Spleen (tissue), 10 donors: ENCODE measurements around the gene TMSB15A. TPM values are rescaled to one million over a fixed set of nuclear protein-coding genes. Genes with fewer than 3 reads are reported as not detected.

Experiments
- polyA plus RNA-seq, 3 donors: library from polyadenylated mRNA; stranded (reverse); fragments of 200-250 nt; gene quantifications; one replicate each; pipeline ENCODE4 v1.2.1, GENCODE V29; 2013
- total RNA-seq, 7 donors: library from RNA; depleted of rRNA in 3 of 7; stranded (reverse); fragments of >200 nt in 3 of 7; fragmentation: NEBNext Ultra II Directional in 4 of 7; extraction: Animal tissue kit (Norgen Biotek cat#: 25700) in 4 of 7; gene quantifications; one replicate each; pipeline versions ENCODE4 v1.1.0 to v1.2.1, GENCODE V29; 2016 to 2021
- donor health status: healthy with polysubstance abuse.
- donor health status: DM: no; HTN: no; CAD: no; lungs with moderate emphysema.
- donor health status: DM: no; HTN: no; CAD: no.
- donor health status: Bipolar disorder and iron deficiency.
- donor health status: healthy.
- donor health status: DM: no; HTN: no; CAD: no.
- donor health status: DM: yes; HTN: yes; CAD: no.

TMSB15A gene
- total and polyA plus RNA-seq, 10 donors: 0.57 to 3.0 (median 1.0) TPM; not detected in 5

Other genes starting within 250 kb of the TMSB15A start
- gene NXF2B, start 76.7 kb downstream of the TMSB15A start, total RNA-seq: not detected
- not detected for gene NXF2B, start 76.7 kb downstream of the TMSB15A start, polyA plus RNA-seq
- gene TCP11X2, start 44.9 kb downstream of the TMSB15A start, total RNA-seq: not detected
- not detected for gene TCP11X2, start 44.9 kb downstream of the TMSB15A start, polyA plus RNA-seq
- gene ARMCX5, start 82.8 kb upstream of the TMSB15A start, total RNA-seq: 10 to 100 TPM in 3 of 7 donors, 1 to 10 TPM in 4; 6.8 to 19.1 (median 9.2) TPM
- 1 to 10 TPM; 5.3 to 6.1 (median 5.7) TPM for gene ARMCX5, start 82.8 kb upstream of the TMSB15A start, polyA plus RNA-seq
- gene GPRASP1, start 134.7 kb upstream of the TMSB15A start, total RNA-seq: 10 to 100 TPM in 6 of 7 donors, 1 to 10 TPM in 1; 9.5 to 20.5 (median 13.8) TPM
- gene GPRASP1, start 134.7 kb upstream of the TMSB15A start, polyA plus RNA-seq: 1 to 10 TPM; 3.0 to 7.3 (median 7.2) TPM
- gene GPRASP2, start 195.7 kb upstream of the TMSB15A start, total RNA-seq: 10 to 100 TPM in 4 of 7 donors, 1 to 10 TPM in 3; 6.9 to 14.5 (median 10.3) TPM
- 1 to 10 TPM; 1.7 to 4.4 (median 2.0) TPM for gene GPRASP2, start 195.7 kb upstream of the TMSB15A start, polyA plus RNA-seq
- gene GPRASP3, start 204.0 kb upstream of the TMSB15A start, total RNA-seq: 10 to 100 TPM in 1 of 7 donors, 1 to 10 TPM in 6; 2.2 to 12.8 (median 5.2) TPM
- gene GPRASP3, start 204.0 kb upstream of the TMSB15A start, polyA plus RNA-seq: under 1 TPM; 0.37 to 0.86 (median 0.47) TPM